Natural killer cell (primary cell): ENCODE data around the gene VAV1. TPM values are rescaled to one million over a fixed set of nuclear protein-coding genes. Genes with fewer than 3 reads are reported as not detected.

Experiments
- ATAC-seq, 3 donors: fragments of 150-1000 bp in 2 of 3; fragments of 200-7000 bp in 1 of 3; cut with Tn5 transposase; 1 replicate in 1 of 3; 2 replicates in 2 of 3; pipeline ENCODE4 v1.10.0; 2021; ENCODE audit warnings: mild to moderate bottlenecking in 2 of 3, moderate library complexity in 2 of 3
- DNase-seq, 2 donors: peaks; one replicate each; pipeline versions ENCODE4 v3.0.0 to v3.0.0-alpha.2; 2013 to 2021; ENCODE audit warnings: mixed read lengths in 1 of 2
- H3K27ac ChIP-seq: one replicate; pipeline ENCODE4 v1.5.1; 2013; ENCODE audit warnings: mild to moderate bottlenecking, low read length
- H3K27me3 ChIP-seq: one replicate; pipeline ENCODE4 v1.6.1; 2013; ENCODE audit warnings: low read length; ENCODE audit not compliant: control insufficient read depth, insufficient read depth
- H3K36me3 ChIP-seq: one replicate; pipeline ENCODE4 v1.6.1; 2013; ENCODE audit warnings: low read length; ENCODE audit not compliant: control insufficient read depth, insufficient read depth
- H3K4me1 ChIP-seq: one replicate; pipeline ENCODE4 v1.6.1; 2013; ENCODE audit warnings: low read length; ENCODE audit not compliant: control insufficient read depth, insufficient read depth
- H3K4me3 ChIP-seq: one replicate; pipeline ENCODE4 v1.5.1; 2013; ENCODE audit warnings: low read length
- H3K9me3 ChIP-seq: one replicate; pipeline ENCODE4 v1.6.1; 2013; ENCODE audit warnings: low read length; ENCODE audit not compliant: control insufficient read depth, insufficient read depth
- H3K27ac Mint-ChIP-seq, 2 donors: one replicate each; pipeline ENCODE4 v1.8.0; 2022; ENCODE audit warnings: mild to moderate bottlenecking in 2 of 2, mixed read lengths in 2 of 2, moderate library complexity in 1 of 2
- H3K27me3 Mint-ChIP-seq, 2 donors: one replicate each; pipeline ENCODE4 v1.8.0; 2022; ENCODE audit warnings: low read depth in 2 of 2, mixed read lengths in 2 of 2
- H3K36me3 Mint-ChIP-seq: one replicate; pipeline ENCODE4 v1.8.0; 2022; ENCODE audit warnings: mixed read lengths
- H3K4me1 Mint-ChIP-seq, 2 donors: one replicate each; pipeline ENCODE4 v1.8.0; 2022; ENCODE audit warnings: mixed read lengths in 2 of 2
- H3K4me3 Mint-ChIP-seq: one replicate; pipeline ENCODE4 v1.8.0; 2022; ENCODE audit warnings: mild to moderate bottlenecking, moderate library complexity, mixed read lengths
- H3K9me3 Mint-ChIP-seq, 2 donors: one replicate each; pipeline ENCODE4 v1.8.0; 2022; ENCODE audit warnings: mixed read lengths in 2 of 2
- WGBS: methylation state at CpG from one replicate; pipeline ENCODE4 v1.1.7; 2013; ENCODE audit warnings: missing lambda C conversion rate; ENCODE audit not compliant: insufficient coverage; 5-methylcytosine and 5-hydroxymethylcytosine counted together
- intact Hi-C: fragments of 100-400 bp; cut with micrococcal nuclease; formaldehyde crosslinking; loops from one replicate; pipeline ENCODE4 v1.14.2; 2022
- total RNA-seq, 4 donors: library from RNA; stranded (reverse); fragments of 120-200 nt in 1 of 4; gene quantifications; one replicate each; pipeline versions ENCODE4 v1.2.3 to v1.2.4, GENCODE V29; 2013 to 2022
- TF ChIP-seq, protein P1 (sequence below): fragments of 200-600 bp; IDR thresholded peaks from one replicate; pipeline ENCODE4 v1.8.0; 2022; ENCODE audit warnings: antibody characterized with exemption

The VAV1 gene
- total RNA-seq, 3 donors from 2014 or later (not counting 1 experiment from before 2014, with no cell fraction given) = 141 to 167 (median 164) TPM

DNA sequence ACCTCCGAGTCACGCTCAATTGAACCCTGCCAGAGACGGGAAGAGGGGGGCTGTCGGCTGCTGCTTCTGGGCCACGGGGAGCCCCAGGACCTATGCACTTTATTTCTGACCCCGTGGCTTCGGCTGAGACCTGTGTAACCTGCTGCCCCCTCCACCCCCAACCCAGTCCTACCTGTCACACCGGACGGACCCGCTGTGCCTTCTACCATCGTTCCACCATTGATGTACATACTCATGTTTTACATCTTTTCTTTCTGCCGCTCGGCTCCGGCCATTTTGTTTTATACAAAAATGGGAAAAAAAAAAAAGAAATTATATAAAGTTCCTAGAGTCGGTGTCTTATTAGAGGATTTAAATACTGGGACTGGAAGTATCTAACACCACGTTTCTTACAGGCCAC is 21.3 kb upstream of the VAV1 start:
- H3K27ac ChIP-seq = no peak overlapping the region
- Mint-ChIP-seq H3K9me3 (no peaks in the 10 kb centered on the region), H3K4me3 (no peak overlapping the region), H3K36me3 (no peaks in the 10 kb centered on the region), H3K27ac (no peak overlapping the region), H3K27me3 (no peaks in the 10 kb centered on the region), H3K4me1 (peaks cover 6 to 19% of the 10 kb centered on the region in 2 donors)
- intact Hi-C loops = no loop called here
- H3K27me3 ChIP-seq = no peaks in the 10 kb centered on the region
- TF ChIP-seq, protein P1, sequence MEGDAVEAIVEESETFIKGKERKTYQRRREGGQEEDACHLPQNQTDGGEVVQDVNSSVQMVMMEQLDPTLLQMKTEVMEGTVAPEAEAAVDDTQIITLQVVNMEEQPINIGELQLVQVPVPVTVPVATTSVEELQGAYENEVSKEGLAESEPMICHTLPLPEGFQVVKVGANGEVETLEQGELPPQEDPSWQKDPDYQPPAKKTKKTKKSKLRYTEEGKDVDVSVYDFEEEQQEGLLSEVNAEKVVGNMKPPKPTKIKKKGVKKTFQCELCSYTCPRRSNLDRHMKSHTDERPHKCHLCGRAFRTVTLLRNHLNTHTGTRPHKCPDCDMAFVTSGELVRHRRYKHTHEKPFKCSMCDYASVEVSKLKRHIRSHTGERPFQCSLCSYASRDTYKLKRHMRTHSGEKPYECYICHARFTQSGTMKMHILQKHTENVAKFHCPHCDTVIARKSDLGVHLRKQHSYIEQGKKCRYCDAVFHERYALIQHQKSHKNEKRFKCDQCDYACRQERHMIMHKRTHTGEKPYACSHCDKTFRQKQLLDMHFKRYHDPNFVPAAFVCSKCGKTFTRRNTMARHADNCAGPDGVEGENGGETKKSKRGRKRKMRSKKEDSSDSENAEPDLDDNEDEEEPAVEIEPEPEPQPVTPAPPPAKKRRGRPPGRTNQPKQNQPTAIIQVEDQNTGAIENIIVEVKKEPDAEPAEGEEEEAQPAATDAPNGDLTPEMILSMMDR = no peak
- H3K36me3 ChIP-seq = peaks cover 25% of the 10 kb centered on the region
- no peak overlapping the region for H3K4me3 ChIP-seq
- DNase-seq (no peak), ATAC-seq (no peak)
- peaks cover 13% of the 10 kb centered on the region for H3K4me1 ChIP-seq
- WGBS = over 99% methylated on average over 16 of the region's 16 CpGs
- no peaks in the 10 kb centered on the region for H3K9me3 ChIP-seq

DNA sequence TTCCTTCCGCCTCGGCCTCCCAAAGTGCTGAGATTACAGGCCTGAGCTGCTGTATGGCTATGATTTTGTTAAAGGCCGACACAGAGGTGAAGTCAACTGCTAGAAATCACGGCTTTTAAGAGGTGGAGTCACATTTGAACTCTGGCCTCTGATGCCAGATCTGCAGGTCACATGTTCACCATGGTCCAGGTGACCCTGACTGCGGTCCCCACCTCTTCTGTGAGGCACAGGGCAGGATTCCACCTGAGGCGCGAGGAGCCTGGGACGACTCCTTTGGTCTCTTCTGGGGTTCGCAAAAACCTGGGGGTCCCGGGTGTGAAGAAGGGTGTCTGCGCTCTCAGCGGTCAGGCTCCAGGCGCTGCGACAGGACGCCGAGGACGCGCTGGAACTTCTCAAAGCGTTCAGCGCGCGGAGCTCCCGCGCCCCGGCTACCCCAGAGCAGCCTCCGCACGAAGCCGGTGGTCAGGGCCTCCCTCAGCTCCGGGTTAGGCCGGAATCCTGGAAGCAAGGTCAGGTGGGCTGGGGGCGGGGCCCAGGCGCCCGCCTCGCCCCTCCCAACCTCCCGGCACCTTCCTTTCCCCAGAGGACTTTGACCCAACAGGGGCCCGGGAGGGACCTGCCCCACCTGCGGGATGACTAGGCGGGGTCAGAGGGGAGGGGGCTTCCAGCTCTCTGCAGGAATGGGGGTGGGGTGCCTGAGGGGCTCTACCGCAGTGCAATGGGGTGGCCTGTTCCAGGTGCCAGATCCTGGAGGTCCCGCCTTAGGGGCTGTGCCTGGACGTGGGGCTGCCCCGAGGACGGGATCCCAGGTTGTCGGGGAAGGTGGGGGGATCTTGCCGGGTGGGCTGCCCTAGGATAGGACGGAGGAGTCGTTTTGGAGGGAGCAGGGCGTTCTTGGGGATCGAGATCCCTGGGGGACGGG is 20.0 kb upstream of the VAV1 start:
- intact Hi-C loops = loop anchor here (1.0 kb wide), 1 partner anchor 15 kb away; the partner anchor contains the start of gene SH2D3A
- no peak overlapping the region for H3K4me3 ChIP-seq
- 87% methylated on average over 49 of the region's 50 CpGs for WGBS
- TF ChIP-seq, protein P1 = no peak
- Mint-ChIP-seq H3K4me1 (peaks cover 6 to 21% of the 10 kb centered on the region in 2 donors), H3K9me3 (no peaks in the 10 kb centered on the region), H3K4me3 (peak overlapping the region; percentile 77), H3K36me3 (no peaks in the 10 kb centered on the region), H3K27ac (peak overlapping the region in 1 of 2 donors; percentile 78), H3K27me3 (no peaks in the 10 kb centered on the region)
- H3K36me3 ChIP-seq = peaks cover 25% of the 10 kb centered on the region
- H3K27ac ChIP-seq = no peak overlapping the region
- no peak for DNase-seq
- ATAC-seq = no peak
- no peaks in the 10 kb centered on the region for H3K9me3 ChIP-seq
- no peaks in the 10 kb centered on the region for H3K27me3 ChIP-seq
- peaks cover 13% of the 10 kb centered on the region for H3K4me1 ChIP-seq

DNA sequence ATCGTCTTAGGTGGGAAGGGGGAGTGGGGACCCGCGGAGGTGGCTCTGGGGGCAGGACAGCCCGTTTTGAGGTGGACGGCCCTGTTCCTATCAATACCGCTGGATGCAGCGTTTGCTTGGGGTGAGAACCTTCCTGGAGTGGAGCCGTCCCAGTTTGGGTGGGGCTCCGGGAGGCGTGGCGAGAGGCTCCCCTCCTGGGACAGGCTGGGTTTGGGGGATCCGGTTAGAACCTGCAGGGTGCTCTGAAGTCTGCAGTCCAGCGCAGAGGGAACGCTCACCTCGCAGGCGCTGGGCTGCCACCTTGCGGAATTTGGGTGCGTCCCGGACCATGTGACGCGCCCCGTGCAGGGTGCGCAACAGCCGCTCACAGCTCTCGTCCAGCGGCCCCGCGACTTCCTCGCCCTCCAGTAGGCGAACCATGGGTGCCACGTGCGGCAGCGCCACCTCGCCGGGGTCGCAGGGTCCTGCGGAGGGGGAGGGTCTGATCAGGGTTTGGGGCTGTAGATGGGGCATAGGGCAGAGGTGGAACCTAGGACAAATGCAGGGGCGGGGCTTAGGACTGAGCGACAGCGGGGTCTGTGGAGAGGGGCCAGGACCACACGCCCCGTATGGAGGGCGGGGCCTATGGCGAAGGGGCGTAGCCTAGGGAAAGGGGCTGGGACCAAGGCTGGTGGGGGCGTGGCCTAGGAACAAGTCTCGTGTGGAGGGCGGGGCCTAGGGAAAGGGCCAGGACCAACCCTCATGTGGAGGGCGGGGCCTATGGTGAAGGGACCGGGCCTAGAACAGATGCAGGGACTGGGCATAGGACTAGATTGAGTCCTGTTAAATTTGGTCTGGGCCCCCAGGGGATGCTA is 19.1 kb upstream of the VAV1 start:
- Mint-ChIP-seq H3K36me3 (no peaks in the 10 kb centered on the region), H3K4me1 (peaks cover 6 to 23% of the 10 kb centered on the region in 2 donors), H3K27ac (peak overlapping the region; percentile 71 to 78), H3K9me3 (no peaks in the 10 kb centered on the region), H3K27me3 (no peaks in the 10 kb centered on the region), H3K4me3 (peak overlapping the region; percentile 77)
- TF ChIP-seq, protein P1 = peak; percentile 12
- Histone ChIP-seq H3K4me1 (peaks cover 13% of the 10 kb centered on the region), H3K36me3 (peaks cover 22% of the 10 kb centered on the region), H3K9me3 (no peaks in the 10 kb centered on the region), H3K4me3 (peak overlapping the region; percentile 41), H3K27ac (peak overlapping the region; percentile 27), H3K27me3 (no peaks in the 10 kb centered on the region)
- DNase-seq (peak; percentile 66 to 89), ATAC-seq (peak; percentile 91 to 92 (median 92))
- WGBS = 18% methylated on average over 50 of the region's 50 CpGs
- intact Hi-C loops = loop anchor here (1.0 kb wide), 1 partner anchor 14 kb away; the partner anchor contains the start of gene SH2D3A
